Neural progenitor cell (in vitro differentiated cells): ENCODE results near the gene HTR5A.

Source experiments
- EZH2 ChIP-seq: fragments of 200-600 bp; sonication (generic); IDR thresholded peaks from 2 replicates; pipeline ENCODE4 v1.6.1; 2017; ENCODE audit warnings: antibody characterized with exemption, mild to moderate bottlenecking, moderate library complexity
- EZH2phosphoT487 ChIP-seq: fragments of 200-600 bp; sonication (generic); IDR thresholded peaks from 2 replicates; pipeline ENCODE4 v1.6.1; 2017; ENCODE audit warnings: antibody characterized with exemption
- TF ChIP-seq, protein P1 (sequence below): fragments of 200-600 bp; sonication (generic); IDR thresholded peaks from 2 replicates; pipeline ENCODE4 v1.5.1; 2017; ENCODE audit warnings: antibody characterized with exemption, mild to moderate bottlenecking

DNA sequence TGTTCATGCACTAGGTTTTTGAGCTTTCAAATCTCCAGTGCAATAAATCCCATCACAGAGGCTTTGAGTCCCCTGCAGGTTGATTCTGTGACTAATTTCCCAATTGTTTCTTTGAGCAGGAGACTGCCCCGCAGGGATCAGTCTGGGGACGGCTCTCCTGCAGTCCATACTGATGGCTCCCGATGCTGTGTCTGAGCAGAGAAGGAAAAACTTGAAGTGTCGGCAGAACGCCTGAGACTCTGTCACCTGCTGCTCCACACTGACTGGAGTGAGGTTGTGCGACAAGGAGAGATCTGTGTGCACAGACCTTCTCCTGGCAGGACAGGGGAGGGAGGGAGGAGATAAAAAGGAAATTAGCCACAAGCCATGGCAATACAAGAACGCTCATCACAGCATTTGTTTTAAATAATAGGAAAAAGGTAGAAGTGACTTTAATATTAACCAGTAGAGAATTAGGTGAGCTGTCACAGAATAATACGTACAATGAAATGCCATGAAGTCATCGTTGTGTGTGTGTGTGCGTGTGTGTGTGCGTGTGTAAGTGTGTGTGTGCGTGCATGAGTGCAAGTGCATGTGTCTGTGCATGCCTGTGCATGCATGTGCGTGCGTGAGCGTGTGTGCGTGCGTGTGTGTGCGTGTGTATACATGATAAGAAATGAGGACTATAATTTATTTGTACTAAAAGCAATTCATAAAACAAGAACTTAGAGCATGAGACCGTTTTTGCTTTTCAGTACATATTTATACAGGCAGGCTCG lies 38.2 kb downstream of the HTR5A start:
- TF ChIP-seq, protein P1, sequence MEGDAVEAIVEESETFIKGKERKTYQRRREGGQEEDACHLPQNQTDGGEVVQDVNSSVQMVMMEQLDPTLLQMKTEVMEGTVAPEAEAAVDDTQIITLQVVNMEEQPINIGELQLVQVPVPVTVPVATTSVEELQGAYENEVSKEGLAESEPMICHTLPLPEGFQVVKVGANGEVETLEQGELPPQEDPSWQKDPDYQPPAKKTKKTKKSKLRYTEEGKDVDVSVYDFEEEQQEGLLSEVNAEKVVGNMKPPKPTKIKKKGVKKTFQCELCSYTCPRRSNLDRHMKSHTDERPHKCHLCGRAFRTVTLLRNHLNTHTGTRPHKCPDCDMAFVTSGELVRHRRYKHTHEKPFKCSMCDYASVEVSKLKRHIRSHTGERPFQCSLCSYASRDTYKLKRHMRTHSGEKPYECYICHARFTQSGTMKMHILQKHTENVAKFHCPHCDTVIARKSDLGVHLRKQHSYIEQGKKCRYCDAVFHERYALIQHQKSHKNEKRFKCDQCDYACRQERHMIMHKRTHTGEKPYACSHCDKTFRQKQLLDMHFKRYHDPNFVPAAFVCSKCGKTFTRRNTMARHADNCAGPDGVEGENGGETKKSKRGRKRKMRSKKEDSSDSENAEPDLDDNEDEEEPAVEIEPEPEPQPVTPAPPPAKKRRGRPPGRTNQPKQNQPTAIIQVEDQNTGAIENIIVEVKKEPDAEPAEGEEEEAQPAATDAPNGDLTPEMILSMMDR: no peak
- no peak for TF ChIP-seq EZH2
- no peak for TF ChIP-seq EZH2phosphoT487
